Liver (tissue), 9 donors: ENCODE measurements around the gene WDR27. TPM values are rescaled to one million over a fixed set of nuclear protein-coding genes. Genes with fewer than 3 reads are reported as not detected.

ENCODE experiments used
- DNase-seq: peaks from one replicate; pipeline ENCODE4 v3.0.0-alpha.2; 2017; ENCODE audit warnings: low spot score
- H3K27ac ChIP-seq, 2 donors: one replicate each; pipeline ENCODE4 v1.7.0; 2013; ENCODE audit warnings: inconsistent platforms in 2 of 2, low read length in 2 of 2, control low read depth in 1 of 2, low read depth in 1 of 2, mild to moderate bottlenecking in 1 of 2
- H3K27me3 ChIP-seq, 4 donors: one replicate each; pipeline versions ENCODE4 v1.6.1 to v1.7.0; 2013; ENCODE audit warnings: low read length in 3 of 4, inconsistent platforms in 1 of 4, mild to moderate bottlenecking in 1 of 4, moderate library complexity in 1 of 4; ENCODE audit not compliant: control insufficient read depth in 4 of 4, insufficient read depth in 4 of 4
- H3K36me3 ChIP-seq, 4 donors: one replicate each; pipeline versions ENCODE4 v1.6.1 to v1.7.0; 2013; ENCODE audit warnings: low read length in 3 of 4, mild to moderate bottlenecking in 3 of 4, low read depth in 1 of 4, moderate library complexity in 1 of 4; ENCODE audit not compliant: control insufficient read depth in 4 of 4, insufficient read depth in 3 of 4
- H3K4me1 ChIP-seq, 4 donors: one replicate each; pipeline versions ENCODE4 v1.6.1 to v1.7.0; 2013; ENCODE audit warnings: low read length in 3 of 4, mild to moderate bottlenecking in 3 of 4, moderate library complexity in 1 of 4; ENCODE audit not compliant: control insufficient read depth in 4 of 4, insufficient read depth in 4 of 4
- H3K4me3 ChIP-seq, 3 donors: one replicate each; pipeline versions ENCODE4 v1.6.1 to v1.7.0; 2013; ENCODE audit warnings: low read length in 3 of 3, control low read depth in 1 of 3, low read depth in 1 of 3, mild to moderate bottlenecking in 1 of 3
- H3K9ac ChIP-seq, 2 donors: one replicate each; pipeline ENCODE4 v1.7.0; 2013; ENCODE audit warnings: low read length in 2 of 2, mild to moderate bottlenecking in 2 of 2, moderate library complexity in 2 of 2, control low read depth in 1 of 2, low read depth in 1 of 2
- H3K9me3 ChIP-seq, 4 donors: one replicate each; pipeline versions ENCODE4 v1.6.1 to v1.7.0; 2013; ENCODE audit warnings: low read length in 3 of 4; ENCODE audit not compliant: control insufficient read depth in 4 of 4
- EGR1 ChIP-seq, 2 donors: IDR thresholded peaks; 2 replicates each; pipeline ENCODE4 v1.6.1; 2016 to 2018; ENCODE audit warnings: antibody characterized with exemption in 2 of 2, low read depth in 2 of 2
- FOXA1 ChIP-seq: IDR thresholded peaks from 2 replicates; pipeline ENCODE4 v1.6.1; 2016; ENCODE audit warnings: antibody characterized with exemption
- FOXA2 ChIP-seq: IDR thresholded peaks from 2 replicates; pipeline ENCODE4 v1.6.1; 2016; ENCODE audit warnings: antibody characterized with exemption
- GABPA ChIP-seq, 2 donors: IDR thresholded peaks in 1 of 2; conservative IDR thresholded peaks in 1 of 2; 2 replicates each; pipeline ENCODE4 v1.6.1; 2016; ENCODE audit warnings: antibody characterized with exemption in 2 of 2, mild to moderate bottlenecking in 1 of 2, moderate library complexity in 1 of 2
- HNF4A ChIP-seq, 2 donors: conservative IDR thresholded peaks; 2 replicates each; pipeline ENCODE4 v1.6.1; 2016; ENCODE audit warnings: antibody characterized with exemption in 2 of 2, mild to moderate bottlenecking in 2 of 2
- HNF4G ChIP-seq: IDR thresholded peaks from 2 replicates; pipeline ENCODE4 v1.6.1; 2016; ENCODE audit warnings: antibody characterized with exemption
- JUND ChIP-seq, 2 donors: IDR thresholded peaks; 2 replicates each; pipeline ENCODE4 v1.6.1; 2016; ENCODE audit warnings: antibody characterized with exemption in 2 of 2
- NR2F2 ChIP-seq: IDR thresholded peaks from 2 replicates; pipeline ENCODE4 v1.6.1; 2016; ENCODE audit warnings: antibody characterized with exemption
- RAD21 ChIP-seq, 2 donors: IDR thresholded peaks; 2 replicates each; pipeline ENCODE4 v1.6.1; 2016; ENCODE audit warnings: antibody characterized with exemption in 2 of 2, mild to moderate bottlenecking in 2 of 2
- RXRA ChIP-seq, 2 donors: IDR thresholded peaks; 2 replicates each; pipeline ENCODE4 v1.6.1; 2017 to 2018; ENCODE audit warnings: antibody characterized with exemption in 2 of 2, mild to moderate bottlenecking in 1 of 2
- SP1 ChIP-seq: IDR thresholded peaks from 2 replicates; pipeline ENCODE4 v1.6.1; 2018; ENCODE audit warnings: antibody characterized with exemption, mild to moderate bottlenecking
- TAF1 ChIP-seq: conservative IDR thresholded peaks from 2 replicates; pipeline ENCODE4 v1.6.1; 2016; ENCODE audit warnings: antibody characterized with exemption, mild to moderate bottlenecking
- YY1 ChIP-seq: IDR thresholded peaks from 2 replicates; pipeline ENCODE4 v1.6.1; 2016; ENCODE audit warnings: antibody characterized with exemption, mild to moderate bottlenecking
- WGBS: extraction: QIAGEN DNeasy Blood & Tissue Kit; methylation state at CpG from one replicate; pipeline ENCODE4 v1.1.7; 2013; 5-methylcytosine and 5-hydroxymethylcytosine counted together
- polyA plus RNA-seq, 2 donors: library from polyadenylated mRNA; stranded (reverse) in 1 of 2; unstranded in 1 of 2; fragments of 200-250 nt in 1 of 2; fragments of >200 nt in 1 of 2; fragmentation: Nextera tagmentation in 1 of 2; extraction: Ambion mirVana in 1 of 2; gene quantifications; one replicate each; pipeline versions ENCODE4 v1.2.1 to v1.2.3, GENCODE V29; 2013 to 2015
- total RNA-seq, 2 donors: library from RNA; depleted of rRNA; stranded (reverse); fragments of >200 nt; gene quantifications; one replicate each; pipeline ENCODE4 v1.2.3, GENCODE V29; 2014
- TF ChIP-seq, protein P1 (sequence below): IDR thresholded peaks from 2 replicates; pipeline ENCODE4 v1.6.1; 2016; ENCODE audit warnings: antibody characterized with exemption, mild to moderate bottlenecking
- TF ChIP-seq, protein P2 (sequence below): fragments of 150-350 bp; IDR thresholded peaks from 2 replicates; pipeline ENCODE4 v1.5.1; 2017; ENCODE audit warnings: improper control_type of control experiment, low read depth, low read length; ENCODE audit not compliant: missing input control
- TF ChIP-seq, protein P3 (sequence below): IDR thresholded peaks from 2 replicates; pipeline ENCODE4 v1.6.1; 2016; ENCODE audit warnings: antibody characterized with exemption
- TF ChIP-seq, protein P4 (sequence below): IDR thresholded peaks from 2 replicates; pipeline ENCODE4 v1.6.1; 2016; ENCODE audit warnings: antibody characterized with exemption
- TF ChIP-seq, protein P5 (sequence below): IDR thresholded peaks from 2 replicates; pipeline ENCODE4 v1.6.1; 2016; ENCODE audit warnings: antibody characterized with exemption
- donor health status: healthy.
- donor health status: healthy.
- donor health status: healthy.
- donor health status: healthy.
- donor health status: healthy.

Gene WDR27
- total and polyA plus RNA-seq, 4 donors: 3.7 to 20.1 (median 7.7) TPM

DNA sequence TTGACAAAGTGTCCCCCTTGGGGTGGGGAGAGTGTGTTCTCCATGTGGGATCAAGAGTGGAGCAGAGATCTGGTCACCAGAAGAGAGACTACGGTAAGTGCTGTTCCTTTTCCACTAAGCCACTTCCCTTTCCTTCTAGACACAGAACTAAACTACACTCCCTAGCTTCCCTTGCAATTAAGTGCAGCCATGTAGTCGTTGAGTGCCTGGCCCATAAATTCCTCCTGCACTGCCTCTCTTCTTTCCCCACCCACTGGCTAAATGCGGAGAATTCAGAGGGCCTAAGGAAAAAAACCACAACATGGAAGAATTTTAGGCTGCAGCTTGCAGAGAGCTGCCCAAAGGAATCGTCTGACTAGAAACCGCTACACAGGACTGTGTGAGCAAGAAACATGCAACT is 1.5 kb downstream of the WDR27 start:
- H3K27ac ChIP-seq: no peak overlapping the region
- no peaks in the 10 kb centered on the region for H3K9me3 ChIP-seq
- TF ChIP-seq TAF1 (no peak), JUND (IDR thresholded peaks at IDR 0.05) (no peak), RXRA (IDR thresholded peaks at IDR 0.05) (no peak), EGR1 (IDR thresholded peaks at IDR 0.05; ENCODE audit: low read depth in 2 of 2) (no peak), GABPA (IDR thresholded peaks at IDR 0.05 in 1 of 2, conservative IDR thresholded peaks at IDR 0.05 in 1 of 2) (no peak), FOXA1 (no peak), NR2F2 (no peak), FOXA2 (no peak), HNF4A (conservative IDR thresholded peaks at IDR 0.05) (no peak), RAD21 (IDR thresholded peaks at IDR 0.05) (no peak), HNF4G (no peak), SP1 (no peak), YY1 (no peak)
- TF ChIP-seq, protein P1, sequence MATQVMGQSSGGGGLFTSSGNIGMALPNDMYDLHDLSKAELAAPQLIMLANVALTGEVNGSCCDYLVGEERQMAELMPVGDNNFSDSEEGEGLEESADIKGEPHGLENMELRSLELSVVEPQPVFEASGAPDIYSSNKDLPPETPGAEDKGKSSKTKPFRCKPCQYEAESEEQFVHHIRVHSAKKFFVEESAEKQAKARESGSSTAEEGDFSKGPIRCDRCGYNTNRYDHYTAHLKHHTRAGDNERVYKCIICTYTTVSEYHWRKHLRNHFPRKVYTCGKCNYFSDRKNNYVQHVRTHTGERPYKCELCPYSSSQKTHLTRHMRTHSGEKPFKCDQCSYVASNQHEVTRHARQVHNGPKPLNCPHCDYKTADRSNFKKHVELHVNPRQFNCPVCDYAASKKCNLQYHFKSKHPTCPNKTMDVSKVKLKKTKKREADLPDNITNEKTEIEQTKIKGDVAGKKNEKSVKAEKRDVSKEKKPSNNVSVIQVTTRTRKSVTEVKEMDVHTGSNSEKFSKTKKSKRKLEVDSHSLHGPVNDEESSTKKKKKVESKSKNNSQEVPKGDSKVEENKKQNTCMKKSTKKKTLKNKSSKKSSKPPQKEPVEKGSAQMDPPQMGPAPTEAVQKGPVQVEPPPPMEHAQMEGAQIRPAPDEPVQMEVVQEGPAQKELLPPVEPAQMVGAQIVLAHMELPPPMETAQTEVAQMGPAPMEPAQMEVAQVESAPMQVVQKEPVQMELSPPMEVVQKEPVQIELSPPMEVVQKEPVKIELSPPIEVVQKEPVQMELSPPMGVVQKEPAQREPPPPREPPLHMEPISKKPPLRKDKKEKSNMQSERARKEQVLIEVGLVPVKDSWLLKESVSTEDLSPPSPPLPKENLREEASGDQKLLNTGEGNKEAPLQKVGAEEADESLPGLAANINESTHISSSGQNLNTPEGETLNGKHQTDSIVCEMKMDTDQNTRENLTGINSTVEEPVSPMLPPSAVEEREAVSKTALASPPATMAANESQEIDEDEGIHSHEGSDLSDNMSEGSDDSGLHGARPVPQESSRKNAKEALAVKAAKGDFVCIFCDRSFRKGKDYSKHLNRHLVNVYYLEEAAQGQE: no peak
- TF ChIP-seq, protein P2, sequence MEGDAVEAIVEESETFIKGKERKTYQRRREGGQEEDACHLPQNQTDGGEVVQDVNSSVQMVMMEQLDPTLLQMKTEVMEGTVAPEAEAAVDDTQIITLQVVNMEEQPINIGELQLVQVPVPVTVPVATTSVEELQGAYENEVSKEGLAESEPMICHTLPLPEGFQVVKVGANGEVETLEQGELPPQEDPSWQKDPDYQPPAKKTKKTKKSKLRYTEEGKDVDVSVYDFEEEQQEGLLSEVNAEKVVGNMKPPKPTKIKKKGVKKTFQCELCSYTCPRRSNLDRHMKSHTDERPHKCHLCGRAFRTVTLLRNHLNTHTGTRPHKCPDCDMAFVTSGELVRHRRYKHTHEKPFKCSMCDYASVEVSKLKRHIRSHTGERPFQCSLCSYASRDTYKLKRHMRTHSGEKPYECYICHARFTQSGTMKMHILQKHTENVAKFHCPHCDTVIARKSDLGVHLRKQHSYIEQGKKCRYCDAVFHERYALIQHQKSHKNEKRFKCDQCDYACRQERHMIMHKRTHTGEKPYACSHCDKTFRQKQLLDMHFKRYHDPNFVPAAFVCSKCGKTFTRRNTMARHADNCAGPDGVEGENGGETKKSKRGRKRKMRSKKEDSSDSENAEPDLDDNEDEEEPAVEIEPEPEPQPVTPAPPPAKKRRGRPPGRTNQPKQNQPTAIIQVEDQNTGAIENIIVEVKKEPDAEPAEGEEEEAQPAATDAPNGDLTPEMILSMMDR: no peak
- TF ChIP-seq, protein P3, sequence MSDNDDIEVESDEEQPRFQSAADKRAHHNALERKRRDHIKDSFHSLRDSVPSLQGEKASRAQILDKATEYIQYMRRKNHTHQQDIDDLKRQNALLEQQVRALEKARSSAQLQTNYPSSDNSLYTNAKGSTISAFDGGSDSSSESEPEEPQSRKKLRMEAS: no peak
- TF ChIP-seq, protein P4, sequence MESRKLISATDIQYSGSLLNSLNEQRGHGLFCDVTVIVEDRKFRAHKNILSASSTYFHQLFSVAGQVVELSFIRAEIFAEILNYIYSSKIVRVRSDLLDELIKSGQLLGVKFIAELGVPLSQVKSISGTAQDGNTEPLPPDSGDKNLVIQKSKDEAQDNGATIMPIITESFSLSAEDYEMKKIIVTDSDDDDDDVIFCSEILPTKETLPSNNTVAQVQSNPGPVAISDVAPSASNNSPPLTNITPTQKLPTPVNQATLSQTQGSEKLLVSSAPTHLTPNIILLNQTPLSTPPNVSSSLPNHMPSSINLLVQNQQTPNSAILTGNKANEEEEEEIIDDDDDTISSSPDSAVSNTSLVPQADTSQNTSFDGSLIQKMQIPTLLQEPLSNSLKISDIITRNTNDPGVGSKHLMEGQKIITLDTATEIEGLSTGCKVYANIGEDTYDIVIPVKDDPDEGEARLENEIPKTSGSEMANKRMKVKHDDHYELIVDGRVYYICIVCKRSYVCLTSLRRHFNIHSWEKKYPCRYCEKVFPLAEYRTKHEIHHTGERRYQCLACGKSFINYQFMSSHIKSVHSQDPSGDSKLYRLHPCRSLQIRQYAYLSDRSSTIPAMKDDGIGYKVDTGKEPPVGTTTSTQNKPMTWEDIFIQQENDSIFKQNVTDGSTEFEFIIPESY: no peak
- TF ChIP-seq, protein P5, sequence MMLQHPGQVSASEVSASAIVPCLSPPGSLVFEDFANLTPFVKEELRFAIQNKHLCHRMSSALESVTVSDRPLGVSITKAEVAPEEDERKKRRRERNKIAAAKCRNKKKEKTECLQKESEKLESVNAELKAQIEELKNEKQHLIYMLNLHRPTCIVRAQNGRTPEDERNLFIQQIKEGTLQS: no peak
- H3K4me1 ChIP-seq: peaks cover 3 to 39% (median 28%) of the 10 kb centered on the region in 4 donors
- no peak overlapping the region for H3K4me3 ChIP-seq
- no peaks in the 10 kb centered on the region for H3K27me3 ChIP-seq
- WGBS: 73% methylated on average over 5 of the region's 5 CpGs
- peaks cover 0 to 4% (median 1%) of the 10 kb centered on the region in 4 donors for H3K36me3 ChIP-seq
- no peak overlapping the region for H3K9ac ChIP-seq
- no peak for DNase-seq
